HG02970 (cell line): Measurements from ENCODE around the gene FSD1L.

ENCODE experiments used
- ATAC-seq: cut with Tn5 transposase; IDR thresholded peaks from one replicate; pipeline ENCODE4 v1.9.1; 2021; ENCODE audit warnings: mild to moderate bottlenecking, moderate library complexity, moderate number of reproducible peaks; ENCODE audit not compliant: unreplicated experiment, low FRiP score

Gene FSD1L

GRCh38 chr9:105432247-105432842 lies 15.5 kb upstream of the FSD1L start:
- no peak for ATAC-seq

GRCh38 chr9:105435453-105435852 lies 12.4 kb upstream of the FSD1L start:
- ATAC-seq = no peak

- no peak for ATAC-seq
Observed at GRCh38 chr9:105436783-105437182, 11.1 kb upstream of the FSD1L start.

- ATAC-seq = no peak
Observed at GRCh38 chr9:105437704-105438103, 10.1 kb upstream of the FSD1L start.

GRCh38 chr9:105438141-105438806 lies 9.6 kb upstream of the FSD1L start:
- ATAC-seq = no peak

- ATAC-seq = no peak
Observed at GRCh38 chr9:105439428-105439827, 8.4 kb upstream of the FSD1L start.

GRCh38 chr9:105441616-105442160 lies 6.1 kb upstream of the FSD1L start:
- no peak for ATAC-seq

- ATAC-seq = no peak
Observed at GRCh38 chr9:105443121-105443520, 4.7 kb upstream of the FSD1L start.

- ATAC-seq = no peak
Observed at GRCh38 chr9:105444130-105444529, 3.7 kb upstream of the FSD1L start.

GRCh38 chr9:105445203-105445881 lies 2.5 kb upstream of the FSD1L start:
- ATAC-seq = no peak

- no peak for ATAC-seq
Observed at GRCh38 chr9:105447386-105447813, 434 bp upstream of the FSD1L start.

GRCh38 chr9:105449081-105449480 lies 1.2 kb downstream of the FSD1L start:
- ATAC-seq = no peak

- no peak for ATAC-seq
Observed at GRCh38 chr9:105452185-105452584, 4.4 kb downstream of the FSD1L start.

GRCh38 chr9:105455836-105456475 lies 8.1 kb downstream of the FSD1L start:
- ATAC-seq = no peak

- ATAC-seq = no peak
Observed at GRCh38 chr9:105457560-105458294, 9.9 kb downstream of the FSD1L start.

- ATAC-seq = no peak
Observed at GRCh38 chr9:105458404-105458803, 10.6 kb downstream of the FSD1L start.

GRCh38 chr9:105459336-105459735 lies 11.5 kb downstream of the FSD1L start:
- ATAC-seq = no peak

GRCh38 chr9:105466898-105467455 lies 19.1 kb downstream of the FSD1L start:
- ATAC-seq = no peak

- no peak for ATAC-seq
Observed at GRCh38 chr9:105468875-105469274, 21.0 kb downstream of the FSD1L start.

- no peak for ATAC-seq
Observed at GRCh38 chr9:105473221-105473620, 25.4 kb downstream of the FSD1L start.
